Esophagus squamous epithelium (tissue), 5 donors: Measurements from ENCODE around the gene SCN9A. TPM values are rescaled to one million over a fixed set of nuclear protein-coding genes. Genes with fewer than 3 reads are reported as not detected.

Experiments used
- DNase-seq: peaks from one replicate; lab custom pipeline; 2025; lab: John Stamatoyannopoulos, UW
- H3K27ac ChIP-seq, 4 donors: fragments of 200-600 bp; sonication (generic); one replicate each; pipeline ENCODE4 v1.5.1; 2016 to 2019; ENCODE audit warnings: mild to moderate bottlenecking in 1 of 4
- H3K27me3 ChIP-seq, 4 donors: fragments of 200-600 bp; sonication (generic); 1 replicate in 3 of 4; 2 replicates in 1 of 4; pipeline versions ENCODE4 v1.5.1 to v1.6.0; 2017 to 2021; ENCODE audit warnings: antibody characterized with exemption in 1 of 4
- H3K36me3 ChIP-seq, 3 donors: fragments of 200-600 bp; sonication (generic); one replicate each; pipeline ENCODE4 v1.5.1; 2016 to 2019
- H3K4me1 ChIP-seq, 3 donors: fragments of 200-600 bp; sonication (generic); one replicate each; pipeline ENCODE4 v1.5.1; 2017 to 2019
- H3K4me3 ChIP-seq, 4 donors: fragments of 200-600 bp; sonication (generic); 1 replicate in 3 of 4; 2 replicates in 1 of 4; pipeline ENCODE4 v1.5.1; 2016 to 2019; ENCODE audit warnings: mild to moderate bottlenecking in 2 of 4, moderate library complexity in 1 of 4
- H3K9me3 ChIP-seq, 3 donors: fragments of 200-600 bp; sonication (generic); one replicate each; pipeline ENCODE4 v1.5.1; 2016 to 2019
- POLR2A ChIP-seq, 4 donors: fragments of 450-650 bp; IDR thresholded peaks; one replicate each; pipeline ENCODE4 v1.6.1; 2017; ENCODE audit warnings: antibody characterized with exemption in 4 of 4, mild to moderate bottlenecking in 4 of 4, moderate library complexity in 3 of 4
- WGBS, 2 donors: methylation state at CpG; one replicate each; pipeline ENCODE4 v1.1.5; 2018; 5-methylcytosine and 5-hydroxymethylcytosine counted together
- intact Hi-C: fragments of 100-400 bp; cut with DNase I; formaldehyde crosslinking; loops from one replicate; pipeline ENCODE4 v1.15.0; 2022
- total RNA-seq, 4 donors: library from RNA; depleted of rRNA; stranded (reverse); fragments of >200 nt; gene quantifications; one replicate each; pipeline ENCODE4 v1.1.0, GENCODE V29; 2016
- TF ChIP-seq, protein P1 (sequence below), 6 experiments: fragments of 450-650 bp in 4 of 6; fragments of 200-600 bp in 2 of 6; sonication (generic) in 2 of 6; IDR thresholded peaks; one replicate each; pipeline ENCODE4 v1.5.1; 2016 to 2019; ENCODE audit warnings: antibody characterized with exemption in 6 of 6, mild to moderate bottlenecking in 4 of 6, moderate library complexity in 4 of 6
- donor health status: DM: yes; HTN: yes; CAD: no.

The SCN9A gene
- total RNA-seq, 4 donors from 2014 or later, result 0.13 to 1.9 (median 0.77) TPM

DNA sequence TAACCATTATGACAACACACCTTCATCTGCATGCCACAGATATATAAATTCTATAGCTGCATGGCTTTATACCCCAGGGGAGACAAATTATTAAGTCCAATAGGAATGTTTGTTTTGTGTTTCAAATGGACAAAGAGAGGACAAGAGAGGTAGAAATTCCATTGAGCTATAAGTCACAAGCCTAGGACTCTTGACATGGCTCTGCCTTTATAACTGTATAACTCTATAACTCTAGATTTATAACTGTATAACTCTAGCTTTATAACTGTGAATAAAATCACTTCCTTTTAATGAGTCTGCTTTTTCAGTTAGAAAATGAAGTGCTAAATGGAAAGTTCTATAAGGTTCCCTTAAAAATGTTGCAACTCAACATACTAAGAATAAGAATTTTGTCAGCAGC lies 106.4 kb downstream of the SCN9A start:
- no peak overlapping the region for H3K27ac ChIP-seq
- H3K4me3 ChIP-seq, result no peak overlapping the region
- H3K4me1 ChIP-seq, result no peaks in the 10 kb centered on the region
- no peaks in the 10 kb centered on the region for H3K27me3 ChIP-seq
- TF ChIP-seq, protein P1, sequence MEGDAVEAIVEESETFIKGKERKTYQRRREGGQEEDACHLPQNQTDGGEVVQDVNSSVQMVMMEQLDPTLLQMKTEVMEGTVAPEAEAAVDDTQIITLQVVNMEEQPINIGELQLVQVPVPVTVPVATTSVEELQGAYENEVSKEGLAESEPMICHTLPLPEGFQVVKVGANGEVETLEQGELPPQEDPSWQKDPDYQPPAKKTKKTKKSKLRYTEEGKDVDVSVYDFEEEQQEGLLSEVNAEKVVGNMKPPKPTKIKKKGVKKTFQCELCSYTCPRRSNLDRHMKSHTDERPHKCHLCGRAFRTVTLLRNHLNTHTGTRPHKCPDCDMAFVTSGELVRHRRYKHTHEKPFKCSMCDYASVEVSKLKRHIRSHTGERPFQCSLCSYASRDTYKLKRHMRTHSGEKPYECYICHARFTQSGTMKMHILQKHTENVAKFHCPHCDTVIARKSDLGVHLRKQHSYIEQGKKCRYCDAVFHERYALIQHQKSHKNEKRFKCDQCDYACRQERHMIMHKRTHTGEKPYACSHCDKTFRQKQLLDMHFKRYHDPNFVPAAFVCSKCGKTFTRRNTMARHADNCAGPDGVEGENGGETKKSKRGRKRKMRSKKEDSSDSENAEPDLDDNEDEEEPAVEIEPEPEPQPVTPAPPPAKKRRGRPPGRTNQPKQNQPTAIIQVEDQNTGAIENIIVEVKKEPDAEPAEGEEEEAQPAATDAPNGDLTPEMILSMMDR (IDR thresholded peaks at IDR 0.05), result no peak
- no peak for TF ChIP-seq POLR2A (IDR thresholded peaks at IDR 0.05)
- no peaks in the 10 kb centered on the region for H3K36me3 ChIP-seq
- intact Hi-C loops, result no loop called here
- no peaks in the 10 kb centered on the region for H3K9me3 ChIP-seq
- DNase-seq, result no peak

DNA sequence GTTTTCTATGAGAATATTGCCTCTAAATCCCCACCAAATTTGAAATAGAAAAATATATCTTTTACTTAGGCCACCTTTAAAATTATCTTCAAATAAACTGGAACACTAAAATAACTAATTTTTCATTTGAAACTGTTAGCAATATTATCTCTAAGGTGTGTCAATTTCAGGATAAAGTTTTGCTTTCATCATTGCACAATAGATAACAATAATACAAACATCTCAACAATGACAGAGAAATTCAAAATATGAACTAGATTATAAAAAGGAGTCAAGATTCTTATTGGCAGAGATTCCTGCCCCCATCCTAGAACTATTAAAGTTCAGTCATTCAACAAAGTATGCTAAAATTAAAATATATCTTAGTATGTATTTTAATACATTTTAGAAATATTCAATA lies 117.9 kb downstream of the SCN9A start:
- intact Hi-C loops, result no loop called here
- no peaks in the 10 kb centered on the region for H3K36me3 ChIP-seq
- no peak for DNase-seq
- H3K4me3 ChIP-seq, result no peak overlapping the region
- no peak overlapping the region for H3K27ac ChIP-seq
- no peaks in the 10 kb centered on the region for H3K9me3 ChIP-seq
- no peaks in the 10 kb centered on the region for H3K4me1 ChIP-seq
- H3K27me3 ChIP-seq, result no peaks in the 10 kb centered on the region
- no peak for TF ChIP-seq POLR2A (IDR thresholded peaks at IDR 0.05)
- TF ChIP-seq, protein P1 (IDR thresholded peaks at IDR 0.05), result no peak

DNA sequence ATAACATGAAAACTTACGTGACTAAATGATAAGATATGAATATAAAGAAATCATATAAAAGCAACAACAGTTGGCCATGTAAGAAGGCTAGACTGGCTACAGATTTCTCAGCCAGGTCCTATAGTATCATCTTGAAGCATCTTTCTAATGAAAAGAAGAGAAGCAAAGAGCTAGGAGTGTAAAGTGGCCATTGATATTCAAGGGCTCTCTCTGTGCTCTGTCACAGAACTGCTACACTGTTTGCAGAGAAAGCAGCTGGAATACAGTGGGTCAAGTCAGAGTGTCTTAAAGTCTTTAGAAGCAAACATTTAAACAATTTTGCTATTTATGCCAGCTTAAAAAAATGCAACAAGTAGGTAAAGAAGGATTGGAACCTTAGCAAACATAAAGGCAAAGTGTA lies 118.8 kb downstream of the SCN9A start:
- no peak overlapping the region for H3K4me3 ChIP-seq
- no peaks in the 10 kb centered on the region for H3K9me3 ChIP-seq
- TF ChIP-seq, protein P1 (IDR thresholded peaks at IDR 0.05), result no peak
- TF ChIP-seq POLR2A (IDR thresholded peaks at IDR 0.05), result no peak
- WGBS, 2 donors, result 90 to 100% methylated on average over 1 of the region's 1 CpG
- H3K36me3 ChIP-seq, result no peaks in the 10 kb centered on the region
- DNase-seq, result no peak
- no peak overlapping the region for H3K27ac ChIP-seq
- H3K27me3 ChIP-seq, result no peaks in the 10 kb centered on the region
- intact Hi-C loops, result no loop called here
- H3K4me1 ChIP-seq, result no peaks in the 10 kb centered on the region

DNA sequence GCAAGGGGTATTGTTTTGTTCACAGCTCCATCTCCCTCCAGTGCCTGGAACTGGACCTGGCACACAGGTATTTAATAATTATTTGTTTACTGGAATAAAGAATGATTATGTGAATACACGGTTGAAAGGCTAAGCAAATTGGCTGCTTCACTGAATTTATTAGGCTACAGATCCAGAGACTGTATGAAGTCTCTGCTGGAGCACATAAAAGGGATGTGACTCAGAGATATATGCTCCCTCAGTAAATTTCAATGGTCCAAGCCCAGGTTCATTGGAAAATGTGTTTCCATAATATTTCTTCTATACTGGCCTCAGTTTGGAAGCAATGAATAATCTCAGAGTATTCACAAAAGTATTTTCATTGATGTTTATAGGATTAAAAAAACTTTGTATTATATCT lies 126.4 kb downstream of the SCN9A start:
- intact Hi-C loops, result no loop called here
- no peak overlapping the region for H3K27ac ChIP-seq
- no peaks in the 10 kb centered on the region for H3K27me3 ChIP-seq
- H3K36me3 ChIP-seq, result no peaks in the 10 kb centered on the region
- H3K4me1 ChIP-seq, result no peaks in the 10 kb centered on the region
- H3K9me3 ChIP-seq, result no peaks in the 10 kb centered on the region
- WGBS, 2 donors, result 47 to 67% methylated on average over 1 of the region's 1 CpG
- TF ChIP-seq, protein P1 (IDR thresholded peaks at IDR 0.05), result no peak
- TF ChIP-seq POLR2A (IDR thresholded peaks at IDR 0.05), result no peak
- no peak for DNase-seq
- H3K4me3 ChIP-seq, result no peak overlapping the region

DNA sequence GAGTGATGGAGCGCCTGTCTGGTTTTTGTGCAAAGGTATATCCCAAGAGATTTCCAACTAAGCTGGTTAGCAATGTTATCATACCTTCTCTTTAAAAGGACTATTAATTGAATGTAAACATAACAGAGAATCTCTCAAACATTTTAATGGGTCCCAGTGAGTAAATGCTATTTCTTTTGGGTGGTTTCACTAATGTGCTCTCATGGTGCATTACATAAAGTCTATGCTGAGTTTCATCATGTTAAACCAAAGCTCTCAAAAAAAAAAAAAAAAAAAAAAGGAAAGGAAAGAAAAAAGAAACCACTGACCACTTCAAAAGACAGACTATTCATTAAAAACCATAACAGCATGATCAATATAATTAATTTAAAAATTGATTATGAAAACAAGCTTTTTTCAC lies 128.8 kb downstream of the SCN9A start:
- no peak overlapping the region for H3K4me3 ChIP-seq
- no peak for TF ChIP-seq POLR2A (IDR thresholded peaks at IDR 0.05)
- TF ChIP-seq, protein P1 (IDR thresholded peaks at IDR 0.05), result no peak
- no peak for DNase-seq
- 81 to 95% methylated on average over 1 of the region's 1 CpG for WGBS, 2 donors
- H3K27me3 ChIP-seq, result no peaks in the 10 kb centered on the region
- intact Hi-C loops, result no loop called here
- no peaks in the 10 kb centered on the region for H3K9me3 ChIP-seq
- no peaks in the 10 kb centered on the region for H3K36me3 ChIP-seq
- no peaks in the 10 kb centered on the region for H3K4me1 ChIP-seq
- H3K27ac ChIP-seq, result no peak overlapping the region
